HCT116 (cell line): Measurements from ENCODE around the gene PNPLA5.

Experiments
- ATF3 ChIP-seq: IDR thresholded peaks from 2 replicates; pipeline ENCODE4 v1.6.1; 2012
- CBX3 ChIP-seq: IDR thresholded peaks from 2 replicates; pipeline ENCODE4 v1.6.1; 2012; ENCODE audit warnings: low read depth
- CTCF ChIP-seq, 3 experiments: fragments of 200-600 bp in 1 of 3; sonication (generic) in 1 of 3; IDR thresholded peaks in 2 of 3; conservative IDR thresholded peaks in 1 of 3; 2 replicates each; pipeline ENCODE4 v1.5.1; 2012 to 2017; ENCODE audit warnings: low read depth in 2 of 3, low read length in 2 of 3, antibody characterized with exemption in 1 of 3, borderline replicate concordance in 1 of 3, control low read depth in 1 of 3, mild to moderate bottlenecking in 1 of 3, mixed read lengths in 1 of 3, mixed run types in 1 of 3, moderate library complexity in 1 of 3; ENCODE audit not compliant: insufficient read depth in 1 of 3
- MAX ChIP-seq: IDR thresholded peaks from 2 replicates; pipeline ENCODE4 v1.6.1; 2012
- POLR2A ChIP-seq: IDR thresholded peaks from 2 replicates; pipeline ENCODE4 v1.7.0; 2011; ENCODE audit warnings: borderline replicate concordance; ENCODE audit not compliant: insufficient read depth, insufficient read length; ENCODE audit errors: extremely low read depth
- POLR2AphosphoS5 ChIP-seq: IDR thresholded peaks from 2 replicates; pipeline ENCODE4 v1.6.1; 2011; ENCODE audit warnings: mild to moderate bottlenecking, low read depth, low read length, moderate library complexity
- RAD21 ChIP-seq: IDR thresholded peaks from 2 replicates; pipeline ENCODE4 v1.6.1; 2012; ENCODE audit warnings: low read depth, mild to moderate bottlenecking

GRCh38 chr22:43844560-43845545 lies 47.0 kb downstream of the PNPLA5 start:
- TF ChIP-seq CTCF (IDR thresholded peaks at IDR 0.05 in 2 of 3, conservative IDR thresholded peaks at IDR 0.05 in 1 of 3; ENCODE audit: borderline replicate concordance in 1 of 3, insufficient read depth in 1 of 3, low read depth in 2 of 3, low read length in 2 of 3) (no peak), MAX (no peak), POLR2A (no peak), RAD21 (no peak), CBX3 (no peak), ATF3 (no peak), POLR2AphosphoS5 (no peak)
